ENCODE data around the gene ZNF33B. TPM values are rescaled to one million over a fixed set of nuclear protein-coding genes. Genes with fewer than 3 reads are reported as not detected.

Gene ZNF33B
- total RNA-seq, 1 donor from 2014 or later = 34.5 TPM

- Histone ChIP-seq H3K4me2 (no peak overlapping the region), H3K4me3 (no peak overlapping the region), H2AFZ (replicated peaks) (no peak overlapping the region), H3K9me3 (ENCODE audit: low read depth) (peaks cover 34% of the 10 kb centered on the region), H3K36me3 (peaks cover 8% of the 10 kb centered on the region), H3K27me3 (no peaks in the 10 kb centered on the region), H3K9ac (no peak overlapping the region), H3K27ac (no peak overlapping the region), H3K79me2 (ENCODE audit: low read depth) (peaks cover 21% of the 10 kb centered on the region), H3F3A (ENCODE audit: low read depth) (no peaks in the 10 kb centered on the region), H4K20me1 (ENCODE audit: low read depth) (no peaks in the 10 kb centered on the region), H3K4me1 (no peaks in the 10 kb centered on the region)
- no peak for DNase-seq (ENCODE audit: low spot score)
- no peak overlapping the region for H3K27ac Mint-ChIP-seq
- no peak overlapping the region for H3K4me3 Mint-ChIP-seq
- TF ChIP-seq EZH2phosphoT487 (IDR thresholded peaks at IDR 0.05) = no peak
- TF ChIP-seq, protein P1, sequence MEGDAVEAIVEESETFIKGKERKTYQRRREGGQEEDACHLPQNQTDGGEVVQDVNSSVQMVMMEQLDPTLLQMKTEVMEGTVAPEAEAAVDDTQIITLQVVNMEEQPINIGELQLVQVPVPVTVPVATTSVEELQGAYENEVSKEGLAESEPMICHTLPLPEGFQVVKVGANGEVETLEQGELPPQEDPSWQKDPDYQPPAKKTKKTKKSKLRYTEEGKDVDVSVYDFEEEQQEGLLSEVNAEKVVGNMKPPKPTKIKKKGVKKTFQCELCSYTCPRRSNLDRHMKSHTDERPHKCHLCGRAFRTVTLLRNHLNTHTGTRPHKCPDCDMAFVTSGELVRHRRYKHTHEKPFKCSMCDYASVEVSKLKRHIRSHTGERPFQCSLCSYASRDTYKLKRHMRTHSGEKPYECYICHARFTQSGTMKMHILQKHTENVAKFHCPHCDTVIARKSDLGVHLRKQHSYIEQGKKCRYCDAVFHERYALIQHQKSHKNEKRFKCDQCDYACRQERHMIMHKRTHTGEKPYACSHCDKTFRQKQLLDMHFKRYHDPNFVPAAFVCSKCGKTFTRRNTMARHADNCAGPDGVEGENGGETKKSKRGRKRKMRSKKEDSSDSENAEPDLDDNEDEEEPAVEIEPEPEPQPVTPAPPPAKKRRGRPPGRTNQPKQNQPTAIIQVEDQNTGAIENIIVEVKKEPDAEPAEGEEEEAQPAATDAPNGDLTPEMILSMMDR (IDR thresholded peaks at IDR 0.05) = no peak
- no peak for TF ChIP-seq EZH2 (IDR thresholded peaks at IDR 0.05)
- H3K4me1 Mint-ChIP-seq = no peaks in the 10 kb centered on the region
- peaks cover 70% of the 10 kb centered on the region for H3K9me3 Mint-ChIP-seq
- H3K36me3 Mint-ChIP-seq = peaks cover 40% of the 10 kb centered on the region
- no peaks in the 10 kb centered on the region for H3K27me3 Mint-ChIP-seq (ENCODE audit: insufficient read depth, low read depth)
Observed at GRCh38 chr10:42544945-42545344, 93.4 kb downstream of the ZNF33B start.

DNA sequence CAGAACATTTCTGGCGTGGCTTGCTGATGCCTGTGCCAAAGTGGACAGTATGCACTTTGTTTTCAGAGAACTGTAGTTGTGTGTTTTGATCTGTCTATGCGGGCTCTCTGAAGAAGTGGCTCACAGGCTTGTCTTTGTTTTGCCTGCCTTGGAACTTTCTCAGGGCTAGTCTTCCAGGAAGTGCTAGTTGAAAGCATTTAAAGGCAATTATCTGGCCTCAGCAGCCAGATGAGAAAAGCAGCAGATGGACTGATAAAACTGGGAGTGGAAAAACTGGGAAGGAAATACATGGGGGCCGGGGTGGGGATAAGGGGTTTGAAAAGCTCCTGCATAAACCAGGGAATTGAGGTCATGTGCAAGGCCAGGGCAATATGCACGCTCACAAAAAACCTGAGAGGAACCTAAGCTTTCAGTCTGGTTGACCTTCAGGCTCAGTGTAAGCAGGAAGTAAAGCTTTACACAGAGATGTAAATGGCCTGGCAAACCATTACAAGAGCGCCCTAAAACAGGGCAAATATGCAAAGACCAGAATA is 94.5 kb downstream of the ZNF33B start:
- Histone ChIP-seq H3K4me1 (no peaks in the 10 kb centered on the region), H3K4me2 (no peak overlapping the region), H3K27me3 (no peaks in the 10 kb centered on the region), H3K36me3 (peaks cover 8% of the 10 kb centered on the region), H3K27ac (no peak overlapping the region), H4K20me1 (ENCODE audit: low read depth) (no peaks in the 10 kb centered on the region), H2AFZ (replicated peaks) (no peak overlapping the region), H3K9ac (no peak overlapping the region), H3F3A (ENCODE audit: low read depth) (no peaks in the 10 kb centered on the region), H3K79me2 (ENCODE audit: low read depth) (peaks cover 21% of the 10 kb centered on the region), H3K4me3 (no peak overlapping the region), H3K9me3 (ENCODE audit: low read depth) (peaks cover 37% of the 10 kb centered on the region)
- peaks cover 38% of the 10 kb centered on the region for H3K36me3 Mint-ChIP-seq
- no peak overlapping the region for H3K27ac Mint-ChIP-seq
- no peak overlapping the region for H3K4me3 Mint-ChIP-seq
- DNase-seq (ENCODE audit: low spot score) = no peak
- H3K9me3 Mint-ChIP-seq = peaks cover 75% of the 10 kb centered on the region
- no peaks in the 10 kb centered on the region for H3K27me3 Mint-ChIP-seq (ENCODE audit: insufficient read depth, low read depth)
- no peaks in the 10 kb centered on the region for H3K4me1 Mint-ChIP-seq
- no peak for TF ChIP-seq EZH2 (IDR thresholded peaks at IDR 0.05)
- TF ChIP-seq, protein P1 (IDR thresholded peaks at IDR 0.05) = no peak
- TF ChIP-seq EZH2phosphoT487 (IDR thresholded peaks at IDR 0.05) = no peak

Small RNA genes lying within 50 kb of the gene (small RNA-seq; reads per million reads assigned to genes)
- gene AL022345.1 (not detected), gene AL022345.2 (not detected), gene AL022345.3 (not detected), gene FXYD6P1 (not detected), gene RNU6-1170P (not detected)

Other genes with a start within 250 kb of the ZNF33B start
- gene BMS1, start 144.2 kb upstream of the ZNF33B start, total RNA-seq (ENCODE audit: low replicate concordance) = 26.4 and 34.5 TPM in 2 replicates

All from neural progenitor cell (in vitro differentiated cells).